Measurements from ENCODE around the gene CSH1.
"Not testable (repeated sequence)": the region's sequence is repeated elsewhere in the genome, so short reads cannot be mapped to it uniquely, and the experiment has no call there.

The CSH1 gene

DNA sequence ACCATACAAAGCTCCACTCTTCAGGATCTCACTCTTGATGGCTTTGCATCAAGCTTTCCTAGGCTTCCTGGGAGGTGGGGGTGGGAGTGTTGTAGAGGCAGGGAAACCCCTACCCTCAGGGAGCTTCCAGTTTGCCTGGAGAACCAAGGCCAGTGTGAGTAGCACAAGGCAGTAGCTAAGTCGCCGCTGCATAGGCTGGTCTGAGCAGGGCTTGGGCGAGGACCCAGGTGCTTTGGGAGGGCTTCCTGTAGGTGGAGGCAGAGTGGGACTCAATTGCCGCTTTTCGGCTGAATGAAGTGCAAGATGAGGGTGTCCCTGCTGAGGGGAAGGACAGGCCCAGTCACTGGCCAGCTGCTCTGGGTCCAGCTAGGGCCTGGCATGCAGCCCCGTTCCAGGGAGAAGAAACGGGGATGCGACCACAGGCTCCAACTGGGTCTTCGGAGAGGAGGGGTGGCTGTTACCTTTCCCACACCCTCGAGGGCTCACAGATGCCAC, 31.8 kb upstream of the CSH1 start:
- DNase-seq: no peak

DNA sequence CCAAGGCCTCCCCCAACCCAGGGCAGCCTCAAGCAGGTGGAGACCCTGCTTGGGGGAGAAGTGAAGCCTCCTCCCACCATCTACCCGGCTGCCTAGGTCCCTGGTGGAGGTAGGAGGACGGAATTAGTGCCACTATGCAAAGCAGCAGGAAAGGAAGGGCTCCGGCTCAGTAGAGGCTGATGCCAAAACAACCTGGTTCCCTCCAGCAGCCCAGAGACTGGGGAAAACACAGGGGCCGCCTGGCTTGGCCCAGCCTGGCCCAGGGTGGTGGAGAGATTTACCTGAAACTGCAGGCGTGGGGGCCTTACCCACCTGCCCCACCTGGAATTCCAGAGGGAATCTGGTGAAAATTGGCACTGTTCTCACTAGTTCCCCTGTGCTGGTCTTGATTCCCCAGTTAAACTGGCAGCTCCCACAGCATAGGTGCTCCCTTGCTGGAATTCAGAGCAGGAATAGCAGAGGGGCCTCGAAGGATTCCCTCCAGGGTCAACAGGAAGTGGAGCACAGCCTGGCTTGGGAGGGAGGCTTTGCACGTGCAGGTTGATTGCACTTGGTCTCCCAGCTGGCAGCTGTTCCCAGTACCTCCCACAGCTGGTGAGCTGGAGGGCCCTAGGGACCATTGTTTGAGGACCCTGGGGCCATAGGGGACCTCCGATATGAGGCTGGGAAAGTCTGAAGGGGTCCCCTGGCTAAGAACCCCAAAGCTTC, 31.2 kb upstream of the CSH1 start:
- no peak for DNase-seq

DNA sequence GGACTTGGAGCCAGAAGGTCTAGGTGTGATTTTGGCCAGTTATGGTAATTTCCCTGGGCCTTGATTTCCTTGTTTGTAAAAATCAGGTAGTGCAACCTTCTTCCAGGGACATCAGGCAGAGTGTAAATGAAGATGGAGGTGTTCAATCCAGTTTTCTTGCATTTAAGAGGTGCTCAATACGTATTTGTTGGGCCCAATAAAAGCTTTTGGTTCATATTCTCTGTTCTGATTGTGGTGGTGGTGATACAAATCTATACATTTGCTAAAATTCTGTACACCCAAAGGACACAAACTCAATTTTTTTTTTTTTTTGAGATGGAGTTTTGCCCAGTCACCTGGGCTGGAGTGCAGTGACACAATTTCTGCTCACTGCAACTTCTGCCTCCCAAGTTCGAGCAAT, 29.8 kb upstream of the CSH1 start:
- DNase-seq: no peak

DNA sequence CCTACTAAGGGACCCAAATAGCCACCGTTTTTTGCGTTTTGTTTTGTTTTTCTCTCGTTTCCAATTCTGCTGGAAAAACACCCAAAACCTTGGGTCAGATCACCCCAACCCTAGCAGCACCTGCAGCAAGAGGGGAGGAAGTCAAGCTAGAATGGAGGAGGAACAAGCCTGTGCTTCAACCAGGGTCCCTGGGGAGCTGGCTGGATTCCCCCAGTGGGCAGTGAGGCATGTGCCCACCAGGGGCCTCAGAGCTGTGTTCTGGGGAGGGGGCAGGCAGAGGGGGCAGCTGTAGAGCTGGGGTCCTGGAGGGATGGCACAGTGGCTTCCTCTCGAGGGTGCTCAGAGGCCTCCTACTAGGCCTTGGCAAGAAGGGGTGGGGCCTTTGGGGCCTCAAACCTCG, 29.2 kb upstream of the CSH1 start:
- no peak for DNase-seq

DNA sequence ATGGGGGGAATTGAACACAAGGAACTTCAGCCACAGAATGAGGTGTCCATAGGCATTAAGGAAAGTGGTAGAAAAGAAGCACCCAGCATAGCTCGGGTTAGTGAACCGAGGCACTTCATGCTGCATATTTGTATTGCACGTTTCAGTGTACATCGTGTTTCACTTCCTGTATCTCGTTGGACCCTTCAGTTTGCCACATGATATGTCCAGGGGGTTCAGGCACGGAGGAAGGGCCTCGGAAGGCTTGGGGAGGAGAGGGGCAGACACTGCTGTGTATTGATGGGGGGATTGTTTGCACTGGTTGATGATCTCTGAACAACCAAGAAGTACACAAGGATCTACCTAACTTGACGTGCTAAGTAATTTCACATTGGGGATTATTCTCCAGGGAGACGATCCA, 26.0 kb upstream of the CSH1 start:
- DNase-seq: not testable (repeated sequence)

DNA sequence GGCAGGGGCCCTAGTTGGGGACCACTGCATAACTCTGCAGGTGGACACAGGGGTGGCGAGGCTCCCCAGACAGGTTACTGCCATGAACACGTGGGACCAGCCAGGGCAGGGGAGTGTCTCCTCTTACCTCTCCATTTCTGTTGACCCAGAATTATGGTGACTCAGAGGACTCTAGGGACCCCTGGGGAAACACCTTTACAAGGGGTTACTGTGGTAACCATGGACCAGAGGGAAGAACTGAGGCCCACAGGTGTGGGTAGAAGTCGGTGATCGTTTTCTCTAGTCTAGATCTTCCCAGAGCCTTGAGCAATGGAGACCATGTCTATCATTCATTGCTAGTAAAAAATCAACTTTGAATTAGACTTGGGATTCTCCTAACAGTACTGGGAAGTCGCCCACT, 24.4 kb upstream of the CSH1 start:
- not testable (repeated sequence) for DNase-seq

DNA sequence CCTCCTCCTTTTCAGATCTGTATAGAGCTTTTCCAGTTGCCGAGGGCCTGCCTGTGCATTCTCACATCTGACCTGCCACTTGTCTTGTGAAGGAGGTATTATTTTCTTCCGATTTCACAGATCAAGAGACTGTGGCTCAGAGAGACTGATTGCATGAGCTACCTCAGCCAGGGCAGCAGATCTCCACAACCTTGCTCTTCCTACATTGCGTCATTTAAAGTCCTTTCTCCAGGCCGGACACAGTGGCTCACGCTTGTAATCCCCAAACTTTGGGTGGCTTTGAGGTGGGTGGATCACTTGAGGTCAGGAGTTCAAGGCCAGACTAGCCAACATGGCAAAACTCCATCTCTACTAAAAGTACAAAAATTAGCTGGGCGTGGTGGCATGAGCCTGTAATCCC, 23.7 kb upstream of the CSH1 start:
- DNase-seq: not testable (repeated sequence)

DNA sequence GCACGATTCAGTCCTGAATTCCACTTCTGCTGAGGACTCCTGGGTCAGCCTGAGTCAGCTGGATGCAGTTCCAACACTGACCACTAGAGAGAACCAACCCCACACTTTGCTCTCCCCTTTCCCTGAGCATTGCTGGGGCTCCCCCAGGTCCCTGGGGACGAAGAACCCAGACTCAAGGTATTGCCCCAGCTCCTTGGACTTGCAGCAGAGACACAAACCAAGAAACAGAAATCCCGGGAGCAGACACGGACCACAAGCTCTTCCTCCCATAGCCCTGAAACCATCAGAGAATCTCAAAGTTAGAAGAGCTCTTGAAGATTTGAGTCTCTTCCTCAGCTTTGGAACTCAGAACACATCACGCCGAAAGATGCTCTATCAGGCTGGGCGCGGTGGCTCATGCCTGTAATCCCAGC, 22.9 kb upstream of the CSH1 start:
- DNase-seq: peak; percentile 75

DNA sequence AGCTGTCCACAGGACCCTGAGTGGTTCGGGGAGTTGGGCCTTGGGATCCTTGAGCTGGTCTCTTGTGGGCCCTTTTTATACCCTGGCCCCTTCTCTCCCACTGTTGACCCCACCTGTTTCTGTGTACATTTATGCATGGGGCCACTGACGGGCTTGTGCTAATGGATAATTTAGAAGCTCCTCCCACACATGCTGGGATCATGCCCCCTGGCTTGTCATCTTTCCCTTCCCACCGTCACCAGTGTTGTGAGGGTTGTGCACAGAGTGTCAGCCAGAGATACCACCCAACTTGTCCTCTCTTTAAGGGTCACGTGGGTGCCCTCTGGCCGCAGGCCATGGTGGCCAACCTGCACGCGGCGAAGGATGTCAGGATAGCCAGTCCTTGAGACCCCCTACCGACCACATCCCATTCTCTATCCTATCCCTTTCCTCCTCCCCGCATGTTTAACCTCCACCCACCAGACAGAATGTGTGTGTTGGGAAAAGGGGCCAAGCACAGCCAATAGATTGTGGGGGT, 22.5 kb upstream of the CSH1 start, which contains the start of gene GH1:
GH1 (minus strand) TSS at position 51 of the 517 bp plus-strand sequence. CDS start 63 bp downstream, outside the sequence.
- DNase-seq: not testable (repeated sequence)

DNA sequence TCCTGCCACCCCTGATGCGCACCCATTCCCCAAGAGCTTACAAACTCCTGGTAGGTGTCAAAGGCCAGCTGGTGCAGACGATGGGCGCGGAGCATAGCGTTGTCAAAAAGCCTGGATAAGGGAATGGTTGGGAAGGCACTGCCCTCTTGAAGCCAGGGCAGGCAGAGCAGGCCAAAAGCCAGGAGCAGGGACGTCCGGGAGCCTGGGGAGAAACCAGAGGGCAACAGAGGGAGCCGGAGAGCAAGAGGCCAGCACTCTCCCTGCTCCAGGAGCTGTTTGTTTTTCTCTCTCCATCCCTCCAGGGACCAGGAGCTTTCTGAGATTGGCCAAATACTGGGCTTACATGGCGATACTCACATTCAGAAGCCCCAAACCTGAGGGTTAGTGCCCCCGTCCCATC, 21.9 kb upstream of the CSH1 start:
- no peak for DNase-seq

DNA sequence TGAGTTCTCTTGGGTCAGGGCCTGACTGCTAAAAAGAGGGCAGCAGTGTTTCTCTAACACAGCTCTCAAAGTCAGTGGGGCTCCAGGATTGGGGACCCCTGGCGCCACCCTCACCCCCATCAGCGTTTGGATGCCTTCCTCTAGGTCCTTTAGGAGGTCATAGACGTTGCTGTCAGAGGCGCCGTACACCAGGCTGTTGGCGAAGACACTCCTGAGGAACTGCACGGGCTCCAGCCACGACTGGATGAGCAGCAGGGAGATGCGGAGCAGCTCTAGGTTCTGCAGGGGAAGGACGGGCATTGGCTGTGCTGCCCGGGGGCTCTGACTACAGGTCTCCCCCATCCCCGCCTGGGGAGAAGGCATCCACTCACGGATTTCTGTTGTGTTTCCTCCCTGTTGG, 21.3 kb upstream of the CSH1 start:
- DNase-seq: no peak

DNA sequence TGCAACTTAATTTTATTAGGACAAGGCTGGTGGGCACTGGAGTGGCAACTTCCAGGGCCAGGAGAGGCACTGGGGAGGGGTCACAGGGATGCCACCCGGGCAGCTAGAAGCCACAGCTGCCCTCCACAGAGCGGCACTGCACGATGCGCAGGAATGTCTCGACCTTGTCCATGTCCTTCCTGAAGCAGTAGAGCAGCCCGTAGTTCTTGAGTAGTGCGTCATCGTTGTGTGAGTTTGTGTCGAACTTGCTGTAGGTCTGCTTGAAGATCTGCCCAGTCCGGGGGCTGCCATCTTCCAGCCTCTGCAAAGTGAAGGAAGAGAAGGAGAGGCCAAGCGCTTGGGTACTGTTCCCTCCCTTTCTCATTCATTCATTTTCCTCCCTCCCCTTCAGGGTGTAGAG, 20.8 kb upstream of the CSH1 start:
- DNase-seq: not testable (repeated sequence)

DNA sequence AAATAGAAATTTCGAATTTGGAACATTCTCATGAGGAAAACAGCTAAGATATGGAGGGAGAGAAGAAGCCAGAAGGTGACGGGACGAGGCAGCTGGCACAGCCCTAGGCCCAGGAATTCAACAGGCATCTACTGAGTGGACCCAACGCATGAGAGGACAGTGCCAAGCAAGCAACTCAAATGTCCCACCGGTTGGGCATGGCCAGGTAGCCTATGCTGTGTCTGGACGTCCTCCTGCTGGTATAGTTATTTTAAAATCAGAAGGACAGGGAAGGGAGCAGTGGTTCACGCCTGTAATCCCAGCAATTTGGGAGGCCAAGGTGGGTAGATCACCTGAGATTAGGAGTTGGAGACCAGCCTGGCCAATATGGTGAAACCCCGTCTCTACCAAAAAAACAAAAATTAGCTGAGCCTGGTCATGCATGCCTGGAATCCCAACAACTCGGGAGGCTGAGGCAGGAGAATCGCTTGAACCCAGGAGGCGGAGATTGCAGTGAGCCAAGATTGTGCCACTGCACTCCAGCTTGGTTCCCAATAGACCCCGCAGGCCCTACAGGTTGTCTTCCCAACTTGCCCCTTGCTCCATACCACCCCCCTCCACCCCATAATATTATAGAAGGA, 20.3 kb upstream of the CSH1 start:
- DNase-seq: no peak

DNA sequence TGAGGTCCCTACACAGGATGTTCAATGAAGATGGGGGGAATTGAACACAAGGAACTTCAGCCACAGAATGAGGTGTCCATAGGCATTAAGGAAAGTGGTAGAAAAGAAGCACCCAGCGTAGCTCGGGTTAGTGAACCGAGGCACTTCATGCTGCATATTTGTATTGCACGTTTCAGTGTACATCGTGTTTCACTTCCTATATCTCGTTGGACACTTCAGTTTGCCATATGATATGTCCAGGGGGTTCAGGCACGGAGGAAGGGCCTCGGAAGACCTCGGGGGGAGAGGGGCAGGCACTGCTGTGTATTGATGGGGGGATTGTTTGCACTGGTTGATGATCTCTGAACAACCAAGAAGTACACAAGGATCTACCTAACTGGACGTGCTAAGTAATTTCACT, 19.4 kb upstream of the CSH1 start:
- DNase-seq: not testable (repeated sequence)

DNA sequence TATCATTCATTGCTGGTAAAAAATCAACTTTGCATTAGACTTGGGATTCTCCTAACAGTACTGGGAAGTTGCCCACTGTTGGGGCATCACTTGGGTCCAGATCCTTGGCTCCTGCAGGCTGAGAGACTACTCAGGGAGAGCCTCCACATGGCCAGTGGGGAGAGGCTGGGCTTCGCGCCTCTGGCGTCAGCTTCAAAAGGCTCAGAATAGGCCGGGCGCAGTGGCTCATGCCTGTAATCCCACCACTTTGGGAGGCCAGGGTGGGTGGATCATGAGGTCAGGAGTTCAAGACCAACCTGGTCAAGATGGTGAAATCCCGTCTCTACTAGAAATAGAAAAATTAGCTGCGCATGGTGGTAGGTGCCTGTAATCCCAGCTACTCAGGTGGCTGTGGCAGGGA, 18.1 kb upstream of the CSH1 start:
- no peak for DNase-seq

DNA sequence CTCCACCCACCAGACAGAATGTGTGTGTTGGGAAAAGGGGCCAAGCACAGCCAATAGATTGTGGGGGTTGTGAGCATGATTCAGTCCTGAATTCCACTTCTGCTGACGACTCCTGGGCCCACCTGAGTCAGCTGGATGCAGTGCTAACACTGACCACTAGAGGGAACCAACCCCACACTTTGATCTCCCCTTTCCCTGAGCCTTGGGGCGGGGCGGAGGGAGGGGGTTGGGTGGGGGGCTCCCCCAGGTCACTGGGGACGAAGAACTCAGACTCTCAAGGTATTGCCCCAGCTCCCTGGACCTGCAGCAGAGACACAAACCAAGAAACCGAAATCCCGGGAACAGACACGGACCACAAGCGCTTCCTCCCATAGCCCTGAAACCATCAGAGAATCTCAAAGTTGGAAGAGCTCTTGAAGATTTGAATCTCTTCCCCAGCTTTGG, 15.3 kb upstream of the CSH1 start:
- DNase-seq: peak; percentile 66

DNA sequence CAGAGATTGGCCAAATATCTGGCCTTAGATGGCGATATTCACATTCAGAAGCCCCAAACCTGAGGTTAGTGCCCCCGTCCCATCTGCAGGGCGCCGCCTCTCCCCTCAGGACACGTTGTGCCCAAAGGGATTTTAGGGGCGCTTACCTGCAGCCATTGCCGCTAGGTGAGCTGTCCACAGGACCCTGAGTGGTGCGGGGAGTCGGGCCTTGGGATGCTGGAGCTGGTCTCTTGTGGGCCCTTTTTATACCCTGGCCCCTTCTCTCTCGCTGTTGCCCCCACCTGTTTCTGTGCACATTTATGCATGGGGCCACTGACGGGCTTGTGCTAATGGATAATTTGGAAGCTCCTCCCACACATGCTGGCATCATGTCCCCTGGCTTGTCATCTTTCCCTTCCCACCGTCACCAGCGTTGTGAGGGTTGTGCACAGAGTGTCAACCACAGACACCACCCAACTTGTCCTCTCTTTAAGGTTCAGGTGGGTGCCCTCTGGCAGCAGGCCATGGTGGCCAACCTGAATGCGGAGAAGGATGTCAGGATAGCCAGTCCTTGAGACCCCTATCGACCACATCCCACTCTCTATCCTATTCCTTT, 14.8 kb upstream of the CSH1 start, which contains the start of gene CSHL1:
CSHL1 (minus strand) TSS at position 218 of the 595 bp plus-strand sequence; CDS start at position 156, 62 bp downstream.
- DNase-seq: no peak

DNA sequence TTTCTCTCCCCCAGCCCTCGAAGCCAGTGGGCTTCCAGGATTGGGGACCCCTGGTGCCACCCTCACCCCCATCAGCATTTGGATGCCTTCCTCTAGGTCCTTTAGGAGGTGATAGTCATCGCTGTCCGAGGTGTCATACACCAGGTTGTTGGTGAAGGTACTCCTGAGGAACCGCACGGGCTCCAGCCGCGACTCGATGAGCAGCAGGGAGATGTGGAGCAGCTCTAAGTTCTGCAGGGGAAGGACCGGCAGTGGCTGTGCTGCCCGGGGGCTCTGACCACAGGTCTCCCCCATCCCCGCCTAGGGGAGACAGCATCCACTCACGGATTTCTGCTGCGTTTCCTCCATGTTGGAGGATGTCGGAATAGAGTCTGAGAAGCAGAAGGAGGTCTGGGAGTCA, 13.7 kb upstream of the CSH1 start:
- DNase-seq: no peak

DNA sequence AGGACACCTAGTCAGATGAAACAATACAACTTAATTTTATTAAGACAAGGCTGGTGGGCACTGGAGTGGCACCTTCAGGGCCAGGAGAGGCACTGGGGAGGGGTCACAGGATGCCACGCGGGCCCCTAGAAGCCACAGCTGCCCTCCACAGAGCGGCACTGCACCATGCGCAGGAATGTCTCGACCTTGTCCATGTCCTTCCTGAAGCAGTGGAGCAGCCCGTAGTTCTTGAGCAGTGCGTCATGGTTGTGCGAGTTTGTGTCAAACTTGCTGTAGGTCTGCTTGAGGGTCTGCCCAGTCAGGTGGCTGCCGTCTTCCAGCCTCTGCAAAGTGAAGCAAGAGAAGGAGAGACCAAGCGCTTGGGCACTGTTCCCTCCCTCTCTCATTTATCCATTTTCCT, 13.2 kb upstream of the CSH1 start:
- not testable (repeated sequence) for DNase-seq

DNA sequence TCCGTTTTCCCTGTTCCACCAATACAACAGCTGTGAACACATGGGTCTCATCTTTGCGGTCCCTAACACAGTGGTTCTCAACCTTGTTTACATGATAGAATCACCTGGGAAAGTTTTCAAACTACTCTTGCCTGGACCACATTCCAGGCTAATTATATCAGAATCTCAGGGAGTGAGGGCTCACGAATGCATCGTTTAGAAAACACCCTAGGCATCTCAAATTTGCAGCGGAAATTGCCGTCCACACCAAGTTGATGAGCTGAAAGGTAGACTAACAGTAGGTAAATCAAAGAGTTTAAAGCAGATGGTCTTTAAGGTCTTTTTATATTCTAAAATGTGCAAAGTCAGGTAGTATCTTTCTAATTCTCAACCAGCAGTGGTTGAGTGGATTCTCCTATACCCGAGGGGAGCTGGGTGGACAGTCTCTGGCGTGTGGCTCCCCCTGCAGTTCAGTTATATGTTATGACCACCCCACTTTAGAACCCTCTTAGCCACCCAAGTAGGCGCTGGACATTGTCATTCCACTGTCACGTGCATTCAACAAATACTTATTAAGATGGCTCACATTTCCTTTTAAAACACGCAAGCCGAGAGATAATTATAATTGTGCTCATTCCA, 10.9 kb upstream of the CSH1 start:
- DNase-seq: not testable (repeated sequence)

DNA sequence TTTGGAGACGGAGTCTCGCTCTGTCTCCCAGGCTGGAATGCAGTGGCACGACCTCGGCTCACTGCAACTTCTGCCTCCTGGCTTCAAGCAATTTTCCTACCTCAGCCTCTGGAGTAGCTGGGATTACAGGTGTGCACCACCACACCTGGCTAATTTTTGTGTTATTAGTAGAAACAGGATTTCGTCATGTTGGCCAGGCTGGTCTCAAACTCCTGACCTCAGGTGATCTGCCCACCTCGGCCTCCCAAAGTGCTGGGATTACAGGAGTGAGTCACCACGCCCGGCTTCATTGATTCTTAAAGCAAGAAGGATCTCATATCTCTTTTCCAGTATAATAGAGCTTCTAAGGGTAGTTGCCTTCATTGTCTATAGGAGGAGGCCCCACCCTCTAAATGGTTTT, 8.4 kb upstream of the CSH1 start:
- not testable (repeated sequence) for DNase-seq

DNA sequence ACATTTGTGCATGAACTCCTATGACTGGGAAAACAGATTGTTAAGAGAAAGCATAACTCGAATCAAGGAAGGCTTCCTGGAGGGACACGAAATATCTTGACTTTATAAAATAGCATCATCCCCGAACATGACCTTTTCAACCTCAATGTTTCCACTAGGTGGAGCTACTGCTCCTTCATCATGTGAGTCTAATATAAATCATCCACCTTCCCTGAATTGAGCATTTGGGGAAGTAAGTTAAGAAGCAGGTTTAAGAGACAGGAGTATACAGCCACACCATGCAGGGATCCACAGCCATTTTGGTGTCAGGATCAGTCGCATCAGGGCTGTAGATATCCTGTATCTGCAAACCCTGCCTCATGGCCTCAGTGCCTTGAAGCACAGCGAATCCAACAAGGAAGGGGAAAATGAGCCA, 7.4 kb upstream of the CSH1 start:
- DNase-seq: not testable (repeated sequence)

DNA sequence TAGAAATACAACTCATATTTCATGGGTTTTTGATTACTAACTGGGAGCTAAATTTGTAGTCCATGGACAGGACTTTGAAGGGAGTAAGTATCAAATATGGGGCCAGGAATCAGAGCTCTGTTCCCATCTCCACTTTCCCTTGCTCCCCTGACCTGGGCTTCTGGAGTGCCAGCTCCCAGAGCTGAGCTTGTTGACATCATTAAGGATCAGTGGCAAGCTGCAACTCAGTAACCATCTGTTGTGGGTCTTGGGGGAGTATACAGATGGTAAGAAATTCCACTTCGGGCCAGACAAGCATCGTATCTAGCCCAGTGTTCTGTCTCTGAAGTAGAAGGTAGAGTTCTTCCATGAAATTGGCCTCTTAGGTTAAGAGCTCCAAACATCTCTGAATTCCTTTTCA, 5.6 kb upstream of the CSH1 start:
- not testable (repeated sequence) for DNase-seq
